Neutrophil (primary cell): Measurements from ENCODE around the gene ASB15.

ENCODE experiments used
- H3K27ac ChIP-seq: fragments of 200-600 bp; sonication (generic); 2 replicates; pipeline ENCODE4 v1.5.1; 2016; ENCODE audit warnings: mild to moderate bottlenecking, moderate library complexity
- H3K27me3 ChIP-seq: fragments of 200-600 bp; sonication (generic); 2 replicates; pipeline ENCODE4 v1.6.0; 2016; ENCODE audit warnings: mild to moderate bottlenecking
- H3K36me3 ChIP-seq: fragments of 200-600 bp; sonication (generic); 2 replicates; pipeline ENCODE4 v1.5.1; 2017
- H3K4me1 ChIP-seq, 2 experiments: fragments of 200-600 bp in 1 of 2; sonication (generic) in 1 of 2; 1 replicate in 1 of 2; 2 replicates in 1 of 2; pipeline versions ENCODE4 v1.5.1 to v1.6.1; 2013 to 2016; ENCODE audit warnings: low read depth in 1 of 2, low read length in 1 of 2, mild to moderate bottlenecking in 1 of 2, moderate library complexity in 1 of 2; ENCODE audit not compliant: control insufficient read depth in 1 of 2, insufficient read depth in 1 of 2
- H3K4me3 ChIP-seq, 2 experiments: fragments of 200-600 bp in 1 of 2; sonication (generic) in 1 of 2; 1 replicate in 1 of 2; 2 replicates in 1 of 2; pipeline ENCODE4 v1.5.1; 2013 to 2016; ENCODE audit warnings: low read depth in 1 of 2, low read length in 1 of 2, mild to moderate bottlenecking in 1 of 2, moderate library complexity in 1 of 2
- H3K9me3 ChIP-seq: fragments of 200-600 bp; sonication (generic); 2 replicates; pipeline ENCODE4 v1.5.1; 2016
- CTCF ChIP-seq: fragments of 200-600 bp; sonication (generic); IDR thresholded peaks from 2 replicates; pipeline ENCODE4 v1.5.1; 2016; ENCODE audit warnings: antibody characterized with exemption

The ASB15 gene

GRCh38 chr7:123598657-123599056 lies 3.0 kb upstream of the ASB15 start:
- H3K4me3 ChIP-seq, result no peak overlapping the region
- H3K27ac ChIP-seq, result no peak overlapping the region
- no peaks in the 10 kb centered on the region for H3K36me3 ChIP-seq
- no peaks in the 10 kb centered on the region for H3K4me1 ChIP-seq
- no peak for TF ChIP-seq CTCF
- no peaks in the 10 kb centered on the region for H3K9me3 ChIP-seq
- no peaks in the 10 kb centered on the region for H3K27me3 ChIP-seq

GRCh38 chr7:123599766-123600165 lies 1.9 kb upstream of the ASB15 start:
- Histone ChIP-seq H3K9me3 (no peaks in the 10 kb centered on the region), H3K36me3 (no peaks in the 10 kb centered on the region), H3K27ac (no peak overlapping the region), H3K4me3 (no peak overlapping the region), H3K27me3 (no peaks in the 10 kb centered on the region), H3K4me1 (no peaks in the 10 kb centered on the region)
- no peak for TF ChIP-seq CTCF

- no peaks in the 10 kb centered on the region for H3K9me3 ChIP-seq
- TF ChIP-seq CTCF, result no peak
- H3K27me3 ChIP-seq, result no peaks in the 10 kb centered on the region
- H3K27ac ChIP-seq, result no peak overlapping the region
- H3K36me3 ChIP-seq, result no peaks in the 10 kb centered on the region
- no peaks in the 10 kb centered on the region for H3K4me1 ChIP-seq
- no peak overlapping the region for H3K4me3 ChIP-seq
These were observed 745 bp upstream of the ASB15 start for GRCh38 chr7:123600876-123601275.

- H3K4me3 ChIP-seq, result no peak overlapping the region
- no peak for TF ChIP-seq CTCF
- H3K27me3 ChIP-seq, result no peaks in the 10 kb centered on the region
- no peaks in the 10 kb centered on the region for H3K4me1 ChIP-seq
- no peaks in the 10 kb centered on the region for H3K9me3 ChIP-seq
- H3K27ac ChIP-seq, result no peak overlapping the region
- no peaks in the 10 kb centered on the region for H3K36me3 ChIP-seq
These were observed 1.0 kb downstream of the ASB15 start for GRCh38 chr7:123602648-123603047.

GRCh38 chr7:123604739-123605138 lies 3.1 kb downstream of the ASB15 start:
- no peak overlapping the region for H3K27ac ChIP-seq
- no peak for TF ChIP-seq CTCF
- no peaks in the 10 kb centered on the region for H3K27me3 ChIP-seq
- no peaks in the 10 kb centered on the region for H3K4me1 ChIP-seq
- H3K36me3 ChIP-seq, result no peaks in the 10 kb centered on the region
- no peak overlapping the region for H3K4me3 ChIP-seq
- H3K9me3 ChIP-seq, result no peaks in the 10 kb centered on the region

GRCh38 chr7:123607423-123607975 lies 5.9 kb downstream of the ASB15 start:
- no peaks in the 10 kb centered on the region for H3K9me3 ChIP-seq
- H3K4me3 ChIP-seq, result no peak overlapping the region
- H3K27me3 ChIP-seq, result no peaks in the 10 kb centered on the region
- H3K27ac ChIP-seq, result no peak overlapping the region
- no peaks in the 10 kb centered on the region for H3K4me1 ChIP-seq
- no peak for TF ChIP-seq CTCF
- H3K36me3 ChIP-seq, result no peaks in the 10 kb centered on the region
